ENCODE results near the gene ZBTB22.

The ZBTB22 gene

GRCh38 chr6:33329058-33329457 is 11.5 kb upstream of the ZBTB22 start:
- no peak for ATAC-seq

GRCh38 chr6:33324125-33324524 is 6.6 kb upstream of the ZBTB22 start:
- ATAC-seq = no peak

- ATAC-seq = no peak
Observed at GRCh38 chr6:33323623-33323948, 6.0 kb upstream of the ZBTB22 start.

DNA sequence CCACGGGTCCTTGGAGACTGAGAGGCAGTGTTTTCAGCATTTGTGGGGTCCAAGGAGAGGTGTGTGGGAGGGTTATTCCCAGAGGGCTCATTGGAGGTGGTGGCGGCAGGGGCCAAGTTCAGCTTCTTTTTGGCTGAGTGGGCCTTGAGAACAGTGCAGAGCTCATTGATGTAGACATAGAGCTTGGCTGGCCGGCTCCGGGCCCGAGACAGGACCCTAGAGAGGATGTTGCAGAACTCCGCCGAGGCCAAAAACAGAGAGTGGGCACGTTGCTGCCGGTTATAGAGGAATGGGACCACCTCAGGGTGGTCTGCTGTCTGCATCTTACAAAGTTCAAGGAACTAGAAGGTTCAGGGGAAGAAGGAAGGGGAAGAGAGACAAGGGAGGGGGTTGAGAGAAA is 3.7 kb upstream of the ZBTB22 start:
- no peak for ATAC-seq

DNA sequence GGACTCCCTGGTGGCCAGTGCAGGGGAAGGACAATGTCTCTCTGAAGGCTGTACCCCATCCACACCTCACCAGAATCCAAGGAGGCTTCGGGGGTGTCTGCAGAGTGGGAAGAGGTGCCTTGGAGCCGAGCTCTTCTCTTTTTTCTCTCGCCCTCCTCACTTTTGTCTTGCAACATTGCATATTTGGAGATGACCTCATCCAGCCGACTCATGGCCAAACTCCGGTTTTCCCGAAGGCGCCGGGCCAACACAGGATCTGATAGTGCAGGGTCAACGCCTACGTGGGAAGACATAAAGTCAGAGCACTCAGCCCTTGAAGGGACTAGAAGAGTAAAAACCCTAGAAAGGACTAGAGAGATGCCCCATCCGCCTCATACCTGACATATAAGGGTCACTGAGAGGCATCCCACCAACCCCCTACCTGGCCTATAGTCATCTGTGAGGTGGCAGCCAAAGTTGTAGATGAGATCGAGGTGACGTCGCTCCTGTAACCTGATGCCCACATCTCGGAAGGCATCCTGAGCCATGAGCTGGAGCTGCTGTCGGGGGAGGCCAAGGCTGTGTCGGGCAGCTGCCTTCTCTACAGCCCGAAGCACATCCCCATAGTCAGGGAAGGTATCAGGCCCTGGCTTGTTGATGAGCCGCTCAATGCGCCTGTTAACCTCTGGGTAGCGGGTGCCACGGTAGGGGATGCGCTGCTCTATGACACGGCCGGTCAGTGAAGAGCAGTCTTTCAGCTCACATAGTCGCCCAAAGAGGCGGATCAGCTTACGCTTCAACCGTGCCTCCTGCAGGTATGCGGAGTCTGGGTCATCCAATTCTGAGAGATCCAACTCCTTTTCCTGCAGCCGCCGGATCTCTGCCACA is 3.0 kb upstream of the ZBTB22 start:
- ATAC-seq = no peak

- no peak for ATAC-seq
Observed at GRCh38 chr6:33319939-33320314, 2.4 kb upstream of the ZBTB22 start.

DNA sequence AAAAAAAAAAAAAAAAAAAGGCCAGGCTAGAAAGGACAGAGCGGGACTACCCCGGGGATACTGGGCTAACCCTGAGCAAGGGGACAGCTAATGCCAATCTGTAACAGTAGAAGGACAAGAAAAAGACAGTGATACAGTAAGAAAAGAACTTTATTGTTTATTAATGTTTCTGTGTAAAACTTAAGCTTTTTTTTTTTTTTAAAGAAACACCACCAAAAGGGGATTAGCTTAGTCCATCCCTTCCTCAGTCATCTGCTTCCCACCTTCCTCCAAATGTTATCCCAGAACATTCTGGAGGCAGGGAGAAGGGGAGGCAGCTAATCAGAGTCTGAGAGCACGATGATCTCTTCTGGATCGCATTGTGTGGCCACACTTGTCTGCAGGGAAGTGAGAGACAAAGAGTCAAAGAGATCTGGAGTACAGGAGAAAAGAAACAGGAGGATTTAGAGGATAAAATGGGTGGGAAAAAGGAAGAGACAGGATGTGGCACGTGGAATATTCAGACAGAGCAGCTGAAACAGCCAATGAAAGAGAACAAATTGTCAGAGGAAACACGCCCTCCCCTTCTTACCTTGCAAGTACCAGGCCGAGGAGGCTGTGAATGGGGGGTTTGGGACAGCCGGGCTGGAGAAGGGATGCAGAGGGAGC is 1.0 kb upstream of the ZBTB22 start:
- ATAC-seq = no peak

DNA sequence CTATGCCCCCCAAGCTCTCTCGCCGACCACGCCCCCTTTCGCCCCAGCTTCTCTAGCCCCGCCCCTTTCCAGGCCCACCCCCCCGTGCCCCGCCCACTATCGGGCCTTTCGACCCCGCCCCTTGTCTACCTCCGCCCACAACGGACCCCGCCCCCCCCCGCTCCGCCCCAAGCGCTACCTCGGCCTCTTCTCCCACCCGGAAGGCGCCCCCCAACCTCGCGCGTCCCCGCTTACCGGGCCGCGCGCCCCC is 200 bp downstream of the ZBTB22 start:
- ATAC-seq = no peak

GRCh38 chr6:33316603-33317418 is 733 bp downstream of the ZBTB22 start:
- no peak for ATAC-seq

GRCh38 chr6:33315793-33316602 is 1.5 kb downstream of the ZBTB22 start:
- ATAC-seq = no peak

- no peak for ATAC-seq
Observed at GRCh38 chr6:33314943-33315792, 2.4 kb downstream of the ZBTB22 start.

DNA sequence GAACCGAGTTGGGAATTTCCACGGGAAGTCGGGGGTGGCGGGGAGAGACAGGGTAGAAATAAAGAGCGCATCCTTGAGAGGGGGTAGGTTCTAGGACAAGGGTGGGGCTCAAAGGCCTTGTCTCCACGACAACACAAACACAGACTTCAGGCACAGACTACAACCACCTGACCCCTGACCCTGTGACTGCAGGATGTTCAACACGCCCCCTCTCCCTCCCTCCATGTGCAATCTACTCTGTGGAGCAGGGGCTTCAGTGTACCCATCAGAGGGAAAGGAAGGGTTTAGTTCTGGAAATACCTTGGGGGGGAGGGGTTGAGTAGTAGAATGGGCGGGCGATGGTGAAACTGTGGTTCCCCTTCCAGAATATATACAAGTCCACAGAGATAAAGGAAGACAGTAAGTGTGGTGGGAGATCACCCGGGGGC is 3.0 kb downstream of the ZBTB22 start:
- ATAC-seq = peak; percentile 29 to 37

GRCh38 chr6:33313709-33314514 is 3.6 kb downstream of the ZBTB22 start, which contains the start of gene TAPBP:
TAPBP (minus strand) TSS chr6:33314078; CDS start chr6:33314041, 37 bp downstream.
- ATAC-seq = peak; percentile 55 to 61

GRCh38 chr6:33313105-33313708 is 4.3 kb downstream of the ZBTB22 start:
- peak in 1 of 2 donors; percentile 6 for ATAC-seq

DNA sequence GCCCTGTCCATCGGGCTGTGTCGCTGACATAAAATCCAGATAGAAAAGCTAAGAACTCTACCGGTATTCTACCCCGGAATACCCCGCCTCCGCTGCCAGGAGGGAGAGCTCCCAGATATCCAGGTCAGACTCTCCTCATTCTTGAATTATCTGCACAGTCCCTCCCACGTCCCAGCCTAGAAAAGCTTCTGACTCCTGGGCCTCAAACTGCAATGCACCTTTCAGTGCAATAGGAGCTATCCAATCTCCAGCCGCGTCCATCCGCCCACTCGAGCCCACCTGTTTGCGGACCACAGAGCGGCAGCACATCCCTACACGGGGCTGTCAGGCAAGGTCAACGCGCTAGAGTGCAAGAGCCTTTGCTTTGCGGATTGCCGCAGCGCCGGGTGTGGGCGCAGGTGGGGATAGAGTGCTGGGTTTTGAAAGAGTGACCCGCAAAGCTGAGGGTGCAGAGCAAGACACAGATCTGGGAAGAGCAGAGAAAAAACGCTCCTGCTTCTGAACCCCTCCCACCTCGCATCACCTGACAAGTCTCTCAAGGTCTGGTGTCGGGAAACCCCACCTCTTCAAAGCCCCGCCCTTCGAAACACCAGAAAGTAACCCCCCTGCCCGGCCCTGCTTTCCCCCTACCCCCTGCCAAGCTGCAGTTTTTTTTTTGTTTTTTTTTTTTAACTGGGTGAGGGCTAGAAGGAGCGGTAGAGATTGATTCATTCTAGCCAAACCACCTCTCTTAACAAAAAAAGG is 5.0 kb downstream of the ZBTB22 start:
- ATAC-seq = peak; percentile 37 to 44

GRCh38 chr6:33306356-33306755 is 11.2 kb downstream of the ZBTB22 start:
- no peak for ATAC-seq

DNA sequence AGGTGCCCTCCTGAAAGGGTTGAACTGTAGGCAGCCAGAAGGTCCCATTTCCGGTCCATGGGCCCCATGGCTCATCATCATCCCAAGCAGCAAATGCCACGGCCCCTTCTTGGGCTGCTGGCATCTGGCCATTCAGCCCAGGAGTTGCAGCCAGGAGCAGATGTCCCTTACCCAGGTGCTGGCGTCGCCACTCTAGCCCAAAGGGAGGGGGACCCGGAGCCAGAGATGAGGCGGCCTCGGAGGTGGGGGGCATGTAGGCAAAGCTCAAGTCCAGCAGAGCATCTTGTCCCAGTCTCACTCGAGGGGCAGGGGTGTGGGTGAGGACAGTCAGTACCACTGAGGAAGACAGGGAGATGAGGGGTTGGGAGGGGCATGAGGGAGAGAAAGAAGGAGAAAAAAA is 12.5 kb downstream of the ZBTB22 start:
- ATAC-seq = no peak

- no peak for ATAC-seq
Observed at GRCh38 chr6:33304216-33304615, 13.3 kb downstream of the ZBTB22 start.

DNA sequence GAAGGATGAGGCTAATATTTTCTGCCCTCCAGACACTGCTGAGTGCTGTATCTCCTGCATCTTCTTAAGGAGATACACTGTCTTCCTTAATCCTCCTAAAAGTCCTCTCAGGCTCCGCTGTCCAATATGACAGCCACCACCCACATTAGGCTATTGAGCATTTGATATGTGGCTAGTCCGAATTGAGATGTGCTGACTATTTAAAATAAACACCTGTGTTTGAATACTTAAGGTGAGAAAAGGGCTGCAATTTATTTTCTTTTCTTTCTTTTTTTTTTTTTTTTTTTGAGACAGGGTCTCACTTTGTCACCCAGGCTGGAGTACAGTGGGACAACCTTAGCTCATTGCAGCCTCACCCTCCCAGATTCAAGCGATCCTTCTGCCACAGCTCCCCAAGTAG is 15.7 kb downstream of the ZBTB22 start:
- no peak for ATAC-seq
